ENCODE results near the gene CBFA2T2.
"Not testable (repeated sequence)": the region's sequence is repeated elsewhere in the genome, so short reads cannot be mapped to it uniquely, and the experiment has no call there.

CBFA2T2 gene

GRCh38 chr20:33553516-33553915 lies 63.6 kb downstream of the CBFA2T2 start:
- DNase-seq = no peak

- DNase-seq = peak in 1 of 2 experiments; percentile 52
Measured at GRCh38 chr20:33554914-33555420, 65.1 kb downstream of the CBFA2T2 start.

- no peak for DNase-seq
Measured at GRCh38 chr20:33555755-33556154, 65.9 kb downstream of the CBFA2T2 start.

GRCh38 chr20:33556246-33556645 lies 66.3 kb downstream of the CBFA2T2 start:
- no peak for DNase-seq

- no peak for DNase-seq
Measured at GRCh38 chr20:33558348-33559144, 68.7 kb downstream of the CBFA2T2 start.

GRCh38 chr20:33559212-33559611 lies 69.3 kb downstream of the CBFA2T2 start:
- no peak for DNase-seq

- DNase-seq = no peak
Measured at GRCh38 chr20:33560026-33560425, 70.1 kb downstream of the CBFA2T2 start.

GRCh38 chr20:33561053-33561452 lies 71.2 kb downstream of the CBFA2T2 start:
- not testable (repeated sequence) for DNase-seq

- peak; percentile 42 to 54 for DNase-seq
Measured at GRCh38 chr20:33561692-33562601, 72.1 kb downstream of the CBFA2T2 start.

GRCh38 chr20:33563788-33564187 lies 73.9 kb downstream of the CBFA2T2 start:
- no peak for DNase-seq

GRCh38 chr20:33566781-33567603 lies 77.1 kb downstream of the CBFA2T2 start:
- no peak for DNase-seq

GRCh38 chr20:33567949-33568348 lies 78.1 kb downstream of the CBFA2T2 start:
- no peak for DNase-seq

- DNase-seq = peak; percentile 84 to 88
Measured at GRCh38 chr20:33568378-33568777, 78.5 kb downstream of the CBFA2T2 start.

GRCh38 chr20:33568868-33569801 lies 79.2 kb downstream of the CBFA2T2 start:
- no peak for DNase-seq

- no peak for DNase-seq
Measured at GRCh38 chr20:33569802-33570391, 80.0 kb downstream of the CBFA2T2 start.

- DNase-seq = no peak
Measured at GRCh38 chr20:33570743-33571142, 80.8 kb downstream of the CBFA2T2 start.

- not testable (repeated sequence) for DNase-seq
Measured at GRCh38 chr20:33573268-33573667, 83.4 kb downstream of the CBFA2T2 start.

- DNase-seq = no peak
Measured at GRCh38 chr20:33575282-33575681, 85.4 kb downstream of the CBFA2T2 start.

GRCh38 chr20:33576432-33577125 lies 86.7 kb downstream of the CBFA2T2 start:
- no peak for DNase-seq

GRCh38 chr20:33578510-33578909 lies 88.6 kb downstream of the CBFA2T2 start:
- DNase-seq = no peak
